Measurements from ENCODE around the gene ABCA1.

ABCA1 gene

GRCh38 chr9:104779946-104780535, 147.9 kb downstream of the ABCA1 start:
- TF ChIP-seq, protein P1, sequence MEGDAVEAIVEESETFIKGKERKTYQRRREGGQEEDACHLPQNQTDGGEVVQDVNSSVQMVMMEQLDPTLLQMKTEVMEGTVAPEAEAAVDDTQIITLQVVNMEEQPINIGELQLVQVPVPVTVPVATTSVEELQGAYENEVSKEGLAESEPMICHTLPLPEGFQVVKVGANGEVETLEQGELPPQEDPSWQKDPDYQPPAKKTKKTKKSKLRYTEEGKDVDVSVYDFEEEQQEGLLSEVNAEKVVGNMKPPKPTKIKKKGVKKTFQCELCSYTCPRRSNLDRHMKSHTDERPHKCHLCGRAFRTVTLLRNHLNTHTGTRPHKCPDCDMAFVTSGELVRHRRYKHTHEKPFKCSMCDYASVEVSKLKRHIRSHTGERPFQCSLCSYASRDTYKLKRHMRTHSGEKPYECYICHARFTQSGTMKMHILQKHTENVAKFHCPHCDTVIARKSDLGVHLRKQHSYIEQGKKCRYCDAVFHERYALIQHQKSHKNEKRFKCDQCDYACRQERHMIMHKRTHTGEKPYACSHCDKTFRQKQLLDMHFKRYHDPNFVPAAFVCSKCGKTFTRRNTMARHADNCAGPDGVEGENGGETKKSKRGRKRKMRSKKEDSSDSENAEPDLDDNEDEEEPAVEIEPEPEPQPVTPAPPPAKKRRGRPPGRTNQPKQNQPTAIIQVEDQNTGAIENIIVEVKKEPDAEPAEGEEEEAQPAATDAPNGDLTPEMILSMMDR (IDR thresholded peaks at IDR 0.05; ENCODE audit: insufficient read depth, low read depth, low read length, missing control alignments): no peak
- DNase-seq (ENCODE audit: low read depth): no peak
- H3K4me3 ChIP-seq (ENCODE audit: low read length): no peak overlapping the region

DNA sequence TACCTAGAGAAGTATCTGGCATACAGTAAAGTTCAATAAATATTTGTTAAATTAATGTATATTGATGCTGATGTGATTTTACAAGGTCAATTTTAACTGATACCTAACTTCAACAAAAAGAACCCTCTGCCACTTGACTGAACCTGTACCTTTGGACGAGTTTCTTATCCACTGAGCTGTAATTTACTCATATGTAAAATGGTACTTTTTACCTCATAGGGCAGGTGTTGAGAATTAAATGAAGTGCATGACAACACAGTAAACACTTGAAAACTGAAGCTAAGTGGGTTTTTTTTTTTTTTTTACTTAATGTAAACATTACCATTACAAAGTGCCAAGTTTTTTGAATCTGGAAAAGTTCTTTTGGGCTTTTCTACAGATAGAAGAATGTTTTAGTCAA, 148.6 kb downstream of the ABCA1 start:
- DNase-seq (ENCODE audit: low read depth): no peak
- TF ChIP-seq, protein P1 (IDR thresholded peaks at IDR 0.05; ENCODE audit: insufficient read depth, low read depth, low read length, missing control alignments): no peak
- H3K4me3 ChIP-seq (ENCODE audit: low read length): no peak overlapping the region

- no peak for DNase-seq (ENCODE audit: low read depth)
- no peak overlapping the region for H3K4me3 ChIP-seq (ENCODE audit: low read length)
- TF ChIP-seq, protein P1 (IDR thresholded peaks at IDR 0.05; ENCODE audit: insufficient read depth, low read depth, low read length, missing control alignments): no peak
Observed at GRCh38 chr9:104778802-104779201, 149.2 kb downstream of the ABCA1 start.

DNA sequence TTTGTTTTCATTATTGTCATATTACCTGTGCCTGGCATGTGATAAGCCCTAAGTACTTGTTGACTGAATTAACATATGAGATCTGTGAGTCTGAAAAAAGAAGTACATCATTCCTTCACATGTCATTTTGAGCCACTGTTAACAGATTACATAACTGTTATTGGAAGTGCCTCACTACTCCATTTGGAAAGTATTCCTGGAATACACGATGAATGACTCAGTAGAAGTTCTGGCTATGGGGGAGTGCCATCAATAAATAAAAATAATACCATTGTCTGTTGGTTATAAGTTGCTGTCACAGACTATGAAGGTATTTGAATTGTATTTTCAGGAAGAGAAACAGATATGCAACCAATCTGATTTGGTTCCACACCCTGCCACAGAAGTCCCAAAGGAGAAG, 151.2 kb downstream of the ABCA1 start:
- H3K4me3 ChIP-seq (ENCODE audit: low read length): no peak overlapping the region
- DNase-seq (ENCODE audit: low read depth): no peak
- TF ChIP-seq, protein P1 (IDR thresholded peaks at IDR 0.05; ENCODE audit: insufficient read depth, low read depth, low read length, missing control alignments): no peak

GRCh38 chr9:104775976-104776375, 152.0 kb downstream of the ABCA1 start:
- H3K4me3 ChIP-seq (ENCODE audit: low read length): no peak overlapping the region
- DNase-seq (ENCODE audit: low read depth): peak; percentile 51
- TF ChIP-seq, protein P1 (IDR thresholded peaks at IDR 0.05; ENCODE audit: insufficient read depth, low read depth, low read length, missing control alignments): no peak

DNA sequence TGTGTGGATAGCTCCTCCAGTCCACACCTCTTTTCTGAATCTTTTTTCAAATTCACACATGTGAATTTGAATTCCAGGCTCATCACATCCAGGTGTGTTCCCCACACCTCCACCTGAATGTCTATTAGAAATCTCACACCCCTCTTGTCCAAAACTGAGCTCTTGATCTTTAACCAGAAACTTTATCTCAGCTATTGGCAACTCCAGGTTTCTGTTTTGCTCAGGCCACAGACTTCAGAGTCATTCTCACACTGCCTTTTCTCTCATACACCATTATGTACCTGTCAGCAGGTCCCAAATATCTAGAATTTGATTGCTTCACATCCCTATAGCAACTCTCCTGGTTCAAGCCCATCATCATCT, 152.4 kb downstream of the ABCA1 start:
- TF ChIP-seq, protein P1 (IDR thresholded peaks at IDR 0.05; ENCODE audit: insufficient read depth, low read depth, low read length, missing control alignments): no peak
- DNase-seq (ENCODE audit: low read depth): no peak
- H3K4me3 ChIP-seq (ENCODE audit: low read length): no peak overlapping the region

GRCh38 chr9:104774831-104775573, 153.0 kb downstream of the ABCA1 start:
- no peak overlapping the region for H3K4me3 ChIP-seq (ENCODE audit: low read length)
- TF ChIP-seq, protein P1 (IDR thresholded peaks at IDR 0.05; ENCODE audit: insufficient read depth, low read depth, low read length, missing control alignments): no peak
- no peak for DNase-seq (ENCODE audit: low read depth)

All from epithelial cell of esophagus (primary cell).